ENCODE measurements around the gene TTC28.

- TF ChIP-seq CTCF (IDR thresholded peaks at IDR 0.05; ENCODE audit: low read depth, low read length) (no peak), POLR2A (IDR thresholded peaks at IDR 0.05; ENCODE audit: extremely low read depth, insufficient read length) (no peak), MAX (IDR thresholded peaks at IDR 0.05; ENCODE audit: low read depth, low read length) (no peak), MYC (IDR thresholded peaks at IDR 0.05; ENCODE audit: low read depth, low read length) (no peak)
Measured at GRCh38 chr22:28594076-28594796, 85.4 kb downstream of the TTC28 start.

Measured in NB4 (cell line).